OCI-LY3 (cell line): Measurements from ENCODE around the gene MARK2.

Experiments used
- H2AFZ ChIP-seq: fragments of 200-600, 300-600 bp; shearing (Covaris generic); 2 replicates; pipeline ENCODE4 v1.6.0; 2014; ENCODE audit warnings: antibody characterized with exemption, low read depth, low read length
- H3K27ac ChIP-seq: fragments of 200-600, 300-600 bp; sonication (generic); 2 replicates; pipeline ENCODE4 v1.5.1; 2014; ENCODE audit warnings: mild to moderate bottlenecking, low read length, moderate library complexity, mixed read lengths
- H3K27me3 ChIP-seq: fragments of 200-600, 300-600 bp; sonication (generic); 2 replicates; pipeline ENCODE4 v1.6.1; 2014; ENCODE audit warnings: low read depth, low read length, mixed read lengths
- H3K36me3 ChIP-seq: fragments of 200-600, 300-600 bp; sonication (generic); replicated peaks from 2 replicates; pipeline ENCODE3; 2014; ENCODE audit warnings: low read depth, low read length, mixed read lengths
- H3K4me1 ChIP-seq: fragments of 300-600, 200-600 bp; sonication (generic); 2 replicates; pipeline ENCODE4 v1.6.1; 2014; ENCODE audit warnings: low read length, mixed read lengths
- H3K4me2 ChIP-seq: fragments of 200-600, 300-600 bp; sonication (generic); 2 replicates; pipeline ENCODE4 v1.6.1; 2014; ENCODE audit warnings: low read length, mixed read lengths
- H3K4me3 ChIP-seq: fragments of 300-600, 200-600 bp; sonication (generic); 2 replicates; pipeline ENCODE4 v1.5.1; 2014; ENCODE audit warnings: antibody characterized with exemption, mild to moderate bottlenecking, low read length, moderate library complexity
- H3K79me2 ChIP-seq: fragments of 300-600, 200-600 bp; shearing (Covaris generic); 2 replicates; pipeline ENCODE4 v1.6.1; 2014; ENCODE audit warnings: mild to moderate bottlenecking, low read length, mixed read lengths
- H3K9ac ChIP-seq: fragments of 300-600, 200-600 bp; shearing (Covaris generic); 2 replicates; pipeline ENCODE4 v1.6.0; 2014; ENCODE audit warnings: mild to moderate bottlenecking, low read length, moderate library complexity
- H3K9me3 ChIP-seq: fragments of 200-600, 300-600 bp; shearing (Covaris generic); 2 replicates; pipeline ENCODE4 v1.6.1; 2014; ENCODE audit warnings: low read length, mixed read lengths; ENCODE audit not compliant: insufficient read depth
- H4K20me1 ChIP-seq: fragments of 200-600, 300-600 bp; sonication (generic); 2 replicates; pipeline ENCODE4 v1.6.1; 2016; ENCODE audit warnings: low read length, mixed read lengths; ENCODE audit not compliant: insufficient read depth
- EZH2phosphoT487 ChIP-seq: fragments of 200-600 bp; shearing (Covaris generic); IDR thresholded peaks from 2 replicates; pipeline ENCODE4 v1.6.1; 2018; ENCODE audit warnings: antibody characterized with exemption, mixed run types, low read depth
- TF ChIP-seq, protein P1 (sequence below): fragments of 200-600, 300-600 bp; sonication (generic); IDR thresholded peaks from 2 replicates; pipeline ENCODE4 v1.5.1; 2014; ENCODE audit warnings: antibody characterized with exemption, low read length, low read depth

The MARK2 gene

DNA sequence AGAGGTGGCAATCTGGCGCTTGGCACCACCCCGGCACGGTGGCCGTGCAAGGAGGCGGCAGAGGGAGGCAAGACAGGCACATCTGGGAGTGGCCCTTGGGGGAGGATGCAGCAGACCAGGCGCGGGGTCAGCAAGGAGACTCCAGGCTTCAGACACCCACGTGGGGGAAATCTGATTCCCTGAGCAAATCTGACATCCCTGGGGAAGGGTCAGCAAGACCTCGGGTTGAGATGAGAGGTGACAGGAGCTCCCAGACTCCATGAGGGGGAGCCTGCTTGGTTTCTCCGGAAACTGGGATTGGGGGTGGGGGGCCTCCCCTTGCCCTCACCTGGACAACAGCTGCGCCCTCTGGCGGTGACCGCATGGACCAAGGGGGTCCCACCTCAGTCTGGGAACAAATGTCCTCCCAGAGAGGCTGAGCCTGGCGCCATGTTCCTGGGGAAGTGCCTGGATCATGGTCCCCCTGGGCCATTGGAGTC is 82.1 kb downstream of the MARK2 start:
- Histone ChIP-seq H3K27ac (no peak overlapping the region), H2AFZ (no peak overlapping the region; the same call in 1 of the 2 replicates), H3K27me3 (peaks cover 29% of the 10 kb centered on the region), H3K9me3 (no peaks in the 10 kb centered on the region), H3K79me2 (no peaks in the 10 kb centered on the region), H3K36me3 (no peaks in the 10 kb centered on the region), H3K9ac (peak overlapping the region; percentile 85; the same call in 1 of the 2 replicates), H3K4me1 (peaks cover 34% of the 10 kb centered on the region), H3K4me3 (peak overlapping the region; percentile 89), H3K4me2 (peak overlapping the region; percentile 100), H4K20me1 (no peaks in the 10 kb centered on the region)
- TF ChIP-seq EZH2phosphoT487 = no peak
- TF ChIP-seq, protein P1, sequence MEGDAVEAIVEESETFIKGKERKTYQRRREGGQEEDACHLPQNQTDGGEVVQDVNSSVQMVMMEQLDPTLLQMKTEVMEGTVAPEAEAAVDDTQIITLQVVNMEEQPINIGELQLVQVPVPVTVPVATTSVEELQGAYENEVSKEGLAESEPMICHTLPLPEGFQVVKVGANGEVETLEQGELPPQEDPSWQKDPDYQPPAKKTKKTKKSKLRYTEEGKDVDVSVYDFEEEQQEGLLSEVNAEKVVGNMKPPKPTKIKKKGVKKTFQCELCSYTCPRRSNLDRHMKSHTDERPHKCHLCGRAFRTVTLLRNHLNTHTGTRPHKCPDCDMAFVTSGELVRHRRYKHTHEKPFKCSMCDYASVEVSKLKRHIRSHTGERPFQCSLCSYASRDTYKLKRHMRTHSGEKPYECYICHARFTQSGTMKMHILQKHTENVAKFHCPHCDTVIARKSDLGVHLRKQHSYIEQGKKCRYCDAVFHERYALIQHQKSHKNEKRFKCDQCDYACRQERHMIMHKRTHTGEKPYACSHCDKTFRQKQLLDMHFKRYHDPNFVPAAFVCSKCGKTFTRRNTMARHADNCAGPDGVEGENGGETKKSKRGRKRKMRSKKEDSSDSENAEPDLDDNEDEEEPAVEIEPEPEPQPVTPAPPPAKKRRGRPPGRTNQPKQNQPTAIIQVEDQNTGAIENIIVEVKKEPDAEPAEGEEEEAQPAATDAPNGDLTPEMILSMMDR = peak; percentile 94

DNA sequence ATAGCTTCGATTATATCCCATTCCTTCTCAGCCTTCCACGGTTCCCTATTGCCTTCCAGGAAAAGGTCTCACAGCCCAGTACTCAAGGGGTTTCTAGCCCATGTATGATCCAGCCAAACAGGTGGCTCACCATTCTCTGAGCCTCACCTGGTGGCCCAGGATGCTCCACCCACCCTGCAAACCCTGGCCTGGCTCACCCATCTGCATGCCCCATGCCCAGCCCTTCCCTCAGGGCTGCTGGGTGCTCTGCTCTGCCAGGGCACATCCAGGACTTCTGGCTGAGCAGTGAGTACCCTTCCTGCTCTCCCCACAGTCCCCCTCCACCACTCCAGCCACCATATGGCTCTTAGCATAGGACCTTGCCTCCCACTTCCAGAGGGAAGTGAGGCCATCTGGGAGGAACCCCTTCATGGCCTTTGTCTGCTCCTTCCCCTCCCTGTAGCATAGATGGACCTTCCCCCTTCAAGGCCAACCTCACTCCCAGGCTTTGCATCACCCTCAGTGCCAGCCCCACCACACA is 83.8 kb downstream of the MARK2 start:
- H3K4me2 ChIP-seq = no peak overlapping the region
- H3K79me2 ChIP-seq = no peaks in the 10 kb centered on the region
- TF ChIP-seq, protein P1 = no peak
- TF ChIP-seq EZH2phosphoT487 = no peak

DNA sequence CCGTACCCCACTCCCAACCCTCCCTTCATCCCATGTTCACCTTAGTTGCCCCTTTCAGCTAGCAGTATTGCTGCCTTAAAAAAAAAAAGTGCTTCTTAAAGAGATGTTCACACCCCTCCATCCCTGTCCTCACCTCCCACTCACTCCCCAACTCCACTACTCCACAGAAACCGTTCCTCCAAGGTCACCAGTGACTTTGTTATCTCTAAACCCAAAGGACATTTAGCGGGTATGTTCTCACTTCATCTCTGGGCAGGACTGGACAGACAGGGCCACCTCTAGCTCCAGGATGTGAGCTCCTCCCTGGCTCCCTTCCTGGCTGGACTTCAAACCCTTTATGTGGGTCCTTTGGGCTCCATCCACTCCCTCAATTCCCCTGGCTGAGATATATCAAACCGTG is 84.4 kb downstream of the MARK2 start:
- Histone ChIP-seq H4K20me1 (no peaks in the 10 kb centered on the region), H3K4me2 (no peak overlapping the region), H3K27ac (no peak overlapping the region), H3K4me1 (peaks cover 30% of the 10 kb centered on the region), H3K9me3 (no peaks in the 10 kb centered on the region), H3K9ac (no peak overlapping the region), H3K27me3 (peaks cover 44% of the 10 kb centered on the region), H3K4me3 (no peak overlapping the region), H3K36me3 (no peaks in the 10 kb centered on the region), H2AFZ (no peak overlapping the region), H3K79me2 (no peaks in the 10 kb centered on the region)
- TF ChIP-seq, protein P1 = no peak
- no peak for TF ChIP-seq EZH2phosphoT487

More for the DNA sequence above, 83.8 kb downstream of the MARK2 start:
- H3K27me3 ChIP-seq = peaks cover 39% of the 10 kb centered on the region
- no peaks in the 10 kb centered on the region for H3K36me3 ChIP-seq
- H2AFZ ChIP-seq = no peak overlapping the region
- H3K4me1 ChIP-seq = peaks cover 34% of the 10 kb centered on the region
- H3K9me3 ChIP-seq = no peaks in the 10 kb centered on the region
- H4K20me1 ChIP-seq = no peaks in the 10 kb centered on the region
- no peak overlapping the region for H3K27ac ChIP-seq
- H3K4me3 ChIP-seq = no peak overlapping the region
- H3K9ac ChIP-seq = no peak overlapping the region

DNA sequence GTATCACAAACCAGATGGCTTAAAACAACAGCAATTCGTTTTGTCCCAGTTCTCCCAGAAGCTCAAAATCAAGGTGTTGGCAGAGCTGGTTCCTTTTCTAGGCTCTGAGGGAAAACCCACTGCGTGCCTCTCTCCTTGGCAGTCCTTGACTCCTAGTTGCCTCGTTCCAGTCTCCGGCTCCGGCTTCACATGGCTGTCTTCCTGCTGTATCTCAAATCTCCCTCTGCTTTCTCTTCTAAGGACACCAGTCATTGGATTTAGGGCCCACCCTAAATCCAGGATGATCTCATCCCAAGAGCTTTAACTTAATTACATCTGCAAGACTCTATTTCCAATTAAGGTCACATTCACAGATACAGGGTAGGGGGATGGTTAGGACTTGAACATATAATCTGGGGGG is 90.7 kb downstream of the MARK2 start:
- H3K79me2 ChIP-seq = no peaks in the 10 kb centered on the region
- H3K4me3 ChIP-seq = no peak overlapping the region
- peaks cover 26% of the 10 kb centered on the region for H3K27me3 ChIP-seq
- H3K9ac ChIP-seq = no peak overlapping the region
- H3K36me3 ChIP-seq = no peaks in the 10 kb centered on the region
- H3K9me3 ChIP-seq = no peaks in the 10 kb centered on the region
- no peak overlapping the region for H3K27ac ChIP-seq
- no peaks in the 10 kb centered on the region for H3K4me1 ChIP-seq
- H2AFZ ChIP-seq = no peak overlapping the region
- no peaks in the 10 kb centered on the region for H4K20me1 ChIP-seq
- TF ChIP-seq, protein P1 = no peak
- TF ChIP-seq EZH2phosphoT487 = no peak
- H3K4me2 ChIP-seq = no peak overlapping the region
